ENCODE measurements around the gene AKAP17A. TPM values are rescaled to one million over a fixed set of nuclear protein-coding genes. Genes with fewer than 3 reads are reported as not detected.
"Not testable (repeated sequence)": the region's sequence is repeated elsewhere in the genome, so short reads cannot be mapped to it uniquely, and the experiment has no call there.

AKAP17A gene
- total and polyA plus RNA-seq, 2 experiments from 2014 or later, result 46.3 to 85.2 TPM

- H3K9me3 ChIP-seq (ENCODE audit: low read depth), result no peaks in the 10 kb centered on the region
- no peaks in the 10 kb centered on the region for H3K36me3 ChIP-seq (replicated peaks; ENCODE audit: insufficient read depth, low read depth)
- H4K20me1 ChIP-seq (ENCODE audit: insufficient read depth, poor library complexity, severe bottlenecking), result no peaks in the 10 kb centered on the region
- no peaks in the 10 kb centered on the region for H3K79me2 ChIP-seq
- H3K4me1 ChIP-seq (ENCODE audit: insufficient read depth), result no peaks in the 10 kb centered on the region
- H2AFZ ChIP-seq, result no peak overlapping the region
- DNase-seq (ENCODE audit: low spot score), result no peak
- H3K27me3 ChIP-seq, result no peaks in the 10 kb centered on the region
- WGBS (ENCODE audit: low lambda C conversion rate, missing lambda C conversion rate), result 43% methylated on average over 4 of the region's 4 CpGs
- H3K4me2 ChIP-seq, result no peak overlapping the region
- TF ChIP-seq EZH2phosphoT487 (IDR thresholded peaks at IDR 0.05; ENCODE audit: low read depth, severe bottlenecking, unreplicated experiment) (no peak), EZH2 (IDR thresholded peaks at IDR 0.05; ENCODE audit: borderline replicate concordance) (no peak), CTCF (IDR thresholded peaks at IDR 0.05; ENCODE audit: poor library complexity) (no peak)
- H3K27ac ChIP-seq, result no peak overlapping the region
- no peak overlapping the region for H3K4me3 ChIP-seq
- no peaks in the 10 kb centered on the region for H3K9me2 ChIP-seq (replicated peaks; ENCODE audit: insufficient read depth)
Observed at GRCh38 chrX:1618689-1619088, 27.3 kb downstream of the AKAP17A start.

GRCh38 chrX:1623691-1624090, 32.3 kb downstream of the AKAP17A start:
- no peaks in the 10 kb centered on the region for H3K27me3 ChIP-seq
- WGBS (ENCODE audit: low lambda C conversion rate, missing lambda C conversion rate), result 89% methylated on average over 21 of the region's 21 CpGs

GRCh38 chrX:1624158-1624860, 32.9 kb downstream of the AKAP17A start:
- H2AFZ ChIP-seq; H3K27ac ChIP-seq; H3K79me2 ChIP-seq; H4K20me1 ChIP-seq (ENCODE audit: insufficient read depth, poor library complexity, severe bottlenecking); H3K9me3 ChIP-seq (ENCODE audit: low read depth); H3K27me3 ChIP-seq; H3K4me2 ChIP-seq; H3K36me3 ChIP-seq (replicated peaks; ENCODE audit: insufficient read depth, low read depth); DNase-seq (ENCODE audit: low spot score); H3K9me2 ChIP-seq (replicated peaks; ENCODE audit: insufficient read depth); H3K4me3 ChIP-seq; H3K4me1 ChIP-seq (ENCODE audit: insufficient read depth): not testable (repeated sequence)
- WGBS (ENCODE audit: low lambda C conversion rate, missing lambda C conversion rate), result 86% methylated on average over 14 of the region's 14 CpGs

More at GRCh38 chrX:1623691-1624090, 32.3 kb downstream of the AKAP17A start:
- no peaks in the 10 kb centered on the region for H3K79me2 ChIP-seq
- DNase-seq (ENCODE audit: low spot score), result no peak
- no peaks in the 10 kb centered on the region for H3K4me1 ChIP-seq (ENCODE audit: insufficient read depth)
- no peaks in the 10 kb centered on the region for H4K20me1 ChIP-seq (ENCODE audit: insufficient read depth, poor library complexity, severe bottlenecking)
- H3K9me3 ChIP-seq (ENCODE audit: low read depth), result no peaks in the 10 kb centered on the region
- H3K36me3 ChIP-seq (replicated peaks; ENCODE audit: insufficient read depth, low read depth), result no peaks in the 10 kb centered on the region
- H3K4me3 ChIP-seq, result no peak overlapping the region
- no peak overlapping the region for H3K27ac ChIP-seq
- H3K9me2 ChIP-seq (replicated peaks; ENCODE audit: insufficient read depth), result no peaks in the 10 kb centered on the region
- TF ChIP-seq EZH2phosphoT487 (IDR thresholded peaks at IDR 0.05; ENCODE audit: low read depth, severe bottlenecking, unreplicated experiment) (no peak), EZH2 (IDR thresholded peaks at IDR 0.05; ENCODE audit: borderline replicate concordance) (no peak), CTCF (IDR thresholded peaks at IDR 0.05; ENCODE audit: poor library complexity) (no peak)
- H2AFZ ChIP-seq, result no peak overlapping the region
- H3K4me2 ChIP-seq, result no peak overlapping the region

- not testable (repeated sequence) for H2AFZ ChIP-seq; H3K4me3 ChIP-seq; H3K9me2 ChIP-seq (replicated peaks; ENCODE audit: insufficient read depth); H3K79me2 ChIP-seq; H3K36me3 ChIP-seq (replicated peaks; ENCODE audit: insufficient read depth, low read depth); H3K27ac ChIP-seq; H3K4me1 ChIP-seq (ENCODE audit: insufficient read depth); DNase-seq (ENCODE audit: low spot score); H3K9me3 ChIP-seq (ENCODE audit: low read depth); H3K4me2 ChIP-seq; H3K27me3 ChIP-seq; H4K20me1 ChIP-seq (ENCODE audit: insufficient read depth, poor library complexity, severe bottlenecking)
- WGBS (ENCODE audit: low lambda C conversion rate, missing lambda C conversion rate), result 92% methylated on average over 6 of the region's 7 CpGs
Observed at GRCh38 chrX:1624861-1625215, 33.4 kb downstream of the AKAP17A start.

Data from hepatocyte (in vitro differentiated cells).